ENCODE data around the gene PSMD11. TPM values are rescaled to one million over a fixed set of nuclear protein-coding genes. Genes with fewer than 3 reads are reported as not detected.
A peak's percentile ranks its signal among the peaks of the same experiment; 100 is the strongest.

The PSMD11 gene
- total RNA-seq, 1 experiment from 2014 or later, result 163 TPM

- ATAC-seq, result no peak
- POLR2A ChIA-PET (ENCODE audit: unreplicated experiment), result no interaction called here
- Histone ChIP-seq H3K4me2 (ENCODE audit: low read length) (no peak overlapping the region), H3K9me3 (ENCODE audit: low read length) (no peaks in the 10 kb centered on the region), H2AFZ (ENCODE audit: low read length) (no peak overlapping the region), H3K4me3 (ENCODE audit: low read length) (no peak overlapping the region), H3K36me3 (ENCODE audit: low read depth, low read length) (no peaks in the 10 kb centered on the region), H3K27ac (ENCODE audit: low read length) (no peak overlapping the region), H4K20me1 (ENCODE audit: low read length) (no peaks in the 10 kb centered on the region), H3F3A (ENCODE audit: low read length, unreplicated experiment) (no peaks in the 10 kb centered on the region), H3K9me2 (replicated peaks; ENCODE audit: low read length) (no peaks in the 10 kb centered on the region), H3K27me3 (ENCODE audit: low read length) (no peaks in the 10 kb centered on the region), H3K9ac (ENCODE audit: low read length) (no peak overlapping the region), H3K4me1 (ENCODE audit: insufficient read depth, low read length) (peaks cover 12% of the 10 kb centered on the region), H3K79me2 (ENCODE audit: low read length) (peaks cover 5% of the 10 kb centered on the region; the same call in 1 of the 2 replicates)
- no peak for DNase-seq
- CTCF ChIA-PET, result no interaction called here
- intact Hi-C loops (cut with micrococcal nuclease), result no loop called here
- TF ChIP-seq EZH2 (IDR thresholded peaks at IDR 0.05; ENCODE audit: low read length, unreplicated experiment) (no peak), EZH2phosphoT487 (IDR thresholded peaks at IDR 0.05; ENCODE audit: borderline replicate concordance, low read length) (no peak)
- TF ChIP-seq, protein P1, sequence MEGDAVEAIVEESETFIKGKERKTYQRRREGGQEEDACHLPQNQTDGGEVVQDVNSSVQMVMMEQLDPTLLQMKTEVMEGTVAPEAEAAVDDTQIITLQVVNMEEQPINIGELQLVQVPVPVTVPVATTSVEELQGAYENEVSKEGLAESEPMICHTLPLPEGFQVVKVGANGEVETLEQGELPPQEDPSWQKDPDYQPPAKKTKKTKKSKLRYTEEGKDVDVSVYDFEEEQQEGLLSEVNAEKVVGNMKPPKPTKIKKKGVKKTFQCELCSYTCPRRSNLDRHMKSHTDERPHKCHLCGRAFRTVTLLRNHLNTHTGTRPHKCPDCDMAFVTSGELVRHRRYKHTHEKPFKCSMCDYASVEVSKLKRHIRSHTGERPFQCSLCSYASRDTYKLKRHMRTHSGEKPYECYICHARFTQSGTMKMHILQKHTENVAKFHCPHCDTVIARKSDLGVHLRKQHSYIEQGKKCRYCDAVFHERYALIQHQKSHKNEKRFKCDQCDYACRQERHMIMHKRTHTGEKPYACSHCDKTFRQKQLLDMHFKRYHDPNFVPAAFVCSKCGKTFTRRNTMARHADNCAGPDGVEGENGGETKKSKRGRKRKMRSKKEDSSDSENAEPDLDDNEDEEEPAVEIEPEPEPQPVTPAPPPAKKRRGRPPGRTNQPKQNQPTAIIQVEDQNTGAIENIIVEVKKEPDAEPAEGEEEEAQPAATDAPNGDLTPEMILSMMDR (conservative IDR thresholded peaks at IDR 0.05; ENCODE audit: low read depth, low read length), result no peak
- BruUV-seq (replicated peaks), result no TSS peak
Measured at GRCh38 chr17:32492264-32492589, 47.9 kb downstream of the PSMD11 start.

- no peaks in the 10 kb centered on the region for H3K9me3 ChIP-seq (ENCODE audit: low read length)
- no peak overlapping the region for H3K4me2 ChIP-seq (ENCODE audit: low read length)
- CTCF ChIA-PET, result no interaction called here
- DNase-seq (no peak), ATAC-seq (no peak)
- no peaks in the 10 kb centered on the region for H3K36me3 ChIP-seq (ENCODE audit: low read depth, low read length)
- H3K79me2 ChIP-seq (ENCODE audit: low read length), result peaks cover 4% of the 10 kb centered on the region; the same call in 1 of the 2 replicates
- no peaks in the 10 kb centered on the region for H3K27me3 ChIP-seq (ENCODE audit: low read length)
- H3K27ac ChIP-seq (ENCODE audit: low read length), result no peak overlapping the region
- H4K20me1 ChIP-seq (ENCODE audit: low read length), result no peaks in the 10 kb centered on the region
- H3F3A ChIP-seq (ENCODE audit: low read length, unreplicated experiment), result no peaks in the 10 kb centered on the region
- H3K9ac ChIP-seq (ENCODE audit: low read length), result no peak overlapping the region
- intact Hi-C loops (cut with micrococcal nuclease), result no loop called here
- H3K4me3 ChIP-seq (ENCODE audit: low read length), result no peak overlapping the region
- BruUV-seq (replicated peaks), result TSS peak; percentile 49
- peaks cover 17% of the 10 kb centered on the region for H3K4me1 ChIP-seq (ENCODE audit: insufficient read depth, low read length)
- no peaks in the 10 kb centered on the region for H3K9me2 ChIP-seq (replicated peaks; ENCODE audit: low read length)
- POLR2A ChIA-PET (ENCODE audit: unreplicated experiment), result no interaction called here
- no peak for TF ChIP-seq EZH2phosphoT487 (IDR thresholded peaks at IDR 0.05; ENCODE audit: borderline replicate concordance, low read length)
- no peak for TF ChIP-seq EZH2 (IDR thresholded peaks at IDR 0.05; ENCODE audit: low read length, unreplicated experiment)
- TF ChIP-seq, protein P1 (conservative IDR thresholded peaks at IDR 0.05; ENCODE audit: low read depth, low read length), result no peak
- H2AFZ ChIP-seq (ENCODE audit: low read length), result no peak overlapping the region
Measured at GRCh38 chr17:32492648-32493289, 48.5 kb downstream of the PSMD11 start.

- intact Hi-C loops (cut with micrococcal nuclease), result no loop called here
- ATAC-seq (no peak), DNase-seq (no peak)
- Histone ChIP-seq H3K27ac (ENCODE audit: low read length) (no peak overlapping the region), H3K9ac (ENCODE audit: low read length) (no peak overlapping the region), H4K20me1 (ENCODE audit: low read length) (no peaks in the 10 kb centered on the region), H3K4me1 (ENCODE audit: insufficient read depth, low read length) (peaks cover 17% of the 10 kb centered on the region), H3K27me3 (ENCODE audit: low read length) (no peaks in the 10 kb centered on the region), H3K36me3 (ENCODE audit: low read depth, low read length) (no peaks in the 10 kb centered on the region), H3K79me2 (ENCODE audit: low read length) (no peaks in the 10 kb centered on the region), H3K9me2 (replicated peaks; ENCODE audit: low read length) (no peaks in the 10 kb centered on the region), H3K9me3 (ENCODE audit: low read length) (no peaks in the 10 kb centered on the region), H3K4me3 (ENCODE audit: low read length) (no peak overlapping the region), H3F3A (ENCODE audit: low read length, unreplicated experiment) (no peaks in the 10 kb centered on the region), H2AFZ (ENCODE audit: low read length) (no peak overlapping the region), H3K4me2 (ENCODE audit: low read length) (no peak overlapping the region)
- BruUV-seq (replicated peaks), result no TSS peak
- ChIA-PET CTCF (no interaction called here), POLR2A (ENCODE audit: unreplicated experiment) (no interaction called here)
- TF ChIP-seq, protein P1 (conservative IDR thresholded peaks at IDR 0.05; ENCODE audit: low read depth, low read length), result no peak
- TF ChIP-seq EZH2phosphoT487 (IDR thresholded peaks at IDR 0.05; ENCODE audit: borderline replicate concordance, low read length) (no peak), EZH2 (IDR thresholded peaks at IDR 0.05; ENCODE audit: low read length, unreplicated experiment) (no peak)
Measured at GRCh38 chr17:32493571-32493970, 49.3 kb downstream of the PSMD11 start.

Measured in PC-3 (cell line).